ENCODE data around the gene FN1.

The FN1 gene

GRCh38 chr2:215431778-215432758 is 3.8 kb downstream of the FN1 start:
- Histone ChIP-seq H3F3A (ENCODE audit: low read depth) (no peaks in the 10 kb centered on the region), H3K9ac (ENCODE audit: low read depth, low read length, poor library complexity, severe bottlenecking) (no peak overlapping the region), H3K4me2 (ENCODE audit: low read depth, low read length, poor library complexity, severe bottlenecking) (no peak overlapping the region), H3K36me3 (ENCODE audit: insufficient read depth, low read length) (no peaks in the 10 kb centered on the region), H3K9me2 (replicated peaks; ENCODE audit: low read depth, low read length) (no peaks in the 10 kb centered on the region), H3K4me3 (ENCODE audit: low read length, poor library complexity, severe bottlenecking) (no peak overlapping the region), H2AFZ (ENCODE audit: low read length) (no peak overlapping the region), H4K20me1 (ENCODE audit: insufficient read depth, low read length, poor library complexity, severe bottlenecking) (no peaks in the 10 kb centered on the region), H3K27me3 (ENCODE audit: insufficient read depth, low read length, poor library complexity, severe bottlenecking) (peaks cover 7% of the 10 kb centered on the region), H3K4me1 (ENCODE audit: insufficient read depth, low read length, poor library complexity, severe bottlenecking) (no peaks in the 10 kb centered on the region), H3K9me3 (ENCODE audit: insufficient read depth, low read depth, low read length) (no peaks in the 10 kb centered on the region), H3K79me2 (ENCODE audit: insufficient read depth, low read length) (no peaks in the 10 kb centered on the region)
- TF ChIP-seq EZH2phosphoT487 (IDR thresholded peaks at IDR 0.05; ENCODE audit: borderline replicate concordance) (no peak), CTCF (conservative IDR thresholded peaks at IDR 0.05; ENCODE audit: low read length) (no peak)

- Histone ChIP-seq H3K9ac (ENCODE audit: low read depth, low read length, poor library complexity, severe bottlenecking) (no peak overlapping the region), H3K4me1 (ENCODE audit: insufficient read depth, low read length, poor library complexity, severe bottlenecking) (no peaks in the 10 kb centered on the region), H4K20me1 (ENCODE audit: insufficient read depth, low read length, poor library complexity, severe bottlenecking) (no peaks in the 10 kb centered on the region), H3K36me3 (ENCODE audit: insufficient read depth, low read length) (no peaks in the 10 kb centered on the region), H3K9me3 (ENCODE audit: insufficient read depth, low read depth, low read length) (no peaks in the 10 kb centered on the region), H3K9me2 (replicated peaks; ENCODE audit: low read depth, low read length) (no peaks in the 10 kb centered on the region), H3K27me3 (ENCODE audit: insufficient read depth, low read length, poor library complexity, severe bottlenecking) (peaks cover 7% of the 10 kb centered on the region), H3F3A (ENCODE audit: low read depth) (no peaks in the 10 kb centered on the region), H3K4me3 (ENCODE audit: low read length, poor library complexity, severe bottlenecking) (no peak overlapping the region), H2AFZ (ENCODE audit: low read length) (no peak overlapping the region), H3K79me2 (ENCODE audit: insufficient read depth, low read length) (no peaks in the 10 kb centered on the region), H3K4me2 (ENCODE audit: low read depth, low read length, poor library complexity, severe bottlenecking) (no peak overlapping the region)
- TF ChIP-seq CTCF (conservative IDR thresholded peaks at IDR 0.05; ENCODE audit: low read length) (no peak), EZH2phosphoT487 (IDR thresholded peaks at IDR 0.05; ENCODE audit: borderline replicate concordance) (no peak)
These were observed 4.6 kb downstream of the FN1 start for GRCh38 chr2:215431290-215431689.

- no peaks in the 10 kb centered on the region for H3F3A ChIP-seq (ENCODE audit: low read depth)
- no peak overlapping the region for H3K4me3 ChIP-seq (ENCODE audit: low read length, poor library complexity, severe bottlenecking)
- no peaks in the 10 kb centered on the region for H3K9me3 ChIP-seq (ENCODE audit: insufficient read depth, low read depth, low read length)
- TF ChIP-seq EZH2phosphoT487 (IDR thresholded peaks at IDR 0.05; ENCODE audit: borderline replicate concordance) (no peak), CTCF (conservative IDR thresholded peaks at IDR 0.05; ENCODE audit: low read length) (no peak)
- H3K9ac ChIP-seq (ENCODE audit: low read depth, low read length, poor library complexity, severe bottlenecking) = no peak overlapping the region
- H3K27me3 ChIP-seq (ENCODE audit: insufficient read depth, low read length, poor library complexity, severe bottlenecking) = peaks cover 7% of the 10 kb centered on the region
- no peak overlapping the region for H2AFZ ChIP-seq (ENCODE audit: low read length)
- H3K36me3 ChIP-seq (ENCODE audit: insufficient read depth, low read length) = no peaks in the 10 kb centered on the region
- H3K9me2 ChIP-seq (replicated peaks; ENCODE audit: low read depth, low read length) = no peaks in the 10 kb centered on the region
- no peaks in the 10 kb centered on the region for H3K79me2 ChIP-seq (ENCODE audit: insufficient read depth, low read length)
- H4K20me1 ChIP-seq (ENCODE audit: insufficient read depth, low read length, poor library complexity, severe bottlenecking) = no peaks in the 10 kb centered on the region
- no peak overlapping the region for H3K4me2 ChIP-seq (ENCODE audit: low read depth, low read length, poor library complexity, severe bottlenecking)
- H3K4me1 ChIP-seq (ENCODE audit: insufficient read depth, low read length, poor library complexity, severe bottlenecking) = no peaks in the 10 kb centered on the region
These were observed 5.2 kb downstream of the FN1 start for GRCh38 chr2:215430528-215431187.
